ENCODE results near the gene SYMPK.

Gene SYMPK

GRCh38 chr19:45790942-45791341 lies 72.0 kb downstream of the SYMPK start:
- Histone ChIP-seq H3K36me3 (ENCODE audit: low read length) (no peaks in the 10 kb centered on the region), H3K27me3 (ENCODE audit: low read length) (no peaks in the 10 kb centered on the region), H3K9me3 (ENCODE audit: insufficient read depth, low read length) (no peaks in the 10 kb centered on the region), H3K4me2 (ENCODE audit: low read depth, low read length, poor library complexity, severe bottlenecking) (peak overlapping the region; percentile 94), H2AFZ (ENCODE audit: low read depth, low read length, severe bottlenecking) (no peak overlapping the region), H3K9me2 (replicated peaks; ENCODE audit: insufficient read depth, low read length) (no peaks in the 10 kb centered on the region), H3K27ac (ENCODE audit: low read depth, low read length) (no peak overlapping the region), H3K4me3 (ENCODE audit: insufficient read depth, low read length, poor library complexity, severe bottlenecking) (no peak overlapping the region), H3F3A (ENCODE audit: insufficient read depth) (no peaks in the 10 kb centered on the region), H3K79me2 (ENCODE audit: insufficient read depth, low read length) (peaks cover 10% of the 10 kb centered on the region), H3K9ac (ENCODE audit: low read length) (no peak overlapping the region), H4K20me1 (ENCODE audit: low read depth, low read length) (no peaks in the 10 kb centered on the region)
- TF ChIP-seq EZH2phosphoT487 (conservative IDR thresholded peaks at IDR 0.05; ENCODE audit: low read length) (no peak), CTCF (IDR thresholded peaks at IDR 0.05; ENCODE audit: insufficient read depth, low read length, poor library complexity, severe bottlenecking) (no peak)

GRCh38 chr19:45789035-45789786 lies 73.7 kb downstream of the SYMPK start:
- Histone ChIP-seq H3K9ac (ENCODE audit: low read length) (no peak overlapping the region), H3K9me3 (ENCODE audit: insufficient read depth, low read length) (no peaks in the 10 kb centered on the region), H3K27ac (ENCODE audit: low read depth, low read length) (no peak overlapping the region), H4K20me1 (ENCODE audit: low read depth, low read length) (no peaks in the 10 kb centered on the region), H3K4me3 (ENCODE audit: insufficient read depth, low read length, poor library complexity, severe bottlenecking) (no peak overlapping the region), H3K9me2 (replicated peaks; ENCODE audit: insufficient read depth, low read length) (no peaks in the 10 kb centered on the region), H2AFZ (ENCODE audit: low read depth, low read length, severe bottlenecking) (no peak overlapping the region), H3K4me2 (ENCODE audit: low read depth, low read length, poor library complexity, severe bottlenecking) (no peak overlapping the region), H3F3A (ENCODE audit: insufficient read depth) (no peaks in the 10 kb centered on the region), H3K27me3 (ENCODE audit: low read length) (no peaks in the 10 kb centered on the region), H3K79me2 (ENCODE audit: insufficient read depth, low read length) (peaks cover 10% of the 10 kb centered on the region), H3K36me3 (ENCODE audit: low read length) (no peaks in the 10 kb centered on the region)
- no peak for TF ChIP-seq CTCF (IDR thresholded peaks at IDR 0.05; ENCODE audit: insufficient read depth, low read length, poor library complexity, severe bottlenecking)
- no peak for TF ChIP-seq EZH2phosphoT487 (conservative IDR thresholded peaks at IDR 0.05; ENCODE audit: low read length)

GRCh38 chr19:45786533-45786894 lies 76.4 kb downstream of the SYMPK start:
- no peaks in the 10 kb centered on the region for H3K36me3 ChIP-seq (ENCODE audit: low read length)
- H3K79me2 ChIP-seq (ENCODE audit: insufficient read depth, low read length): peaks cover 3% of the 10 kb centered on the region; the same call in 1 of the 2 replicates
- no peak overlapping the region for H3K27ac ChIP-seq (ENCODE audit: low read depth, low read length)

More at GRCh38 chr19:45786533-45786894, 76.4 kb downstream of the SYMPK start:
- Histone ChIP-seq H2AFZ (ENCODE audit: low read depth, low read length, severe bottlenecking) (no peak overlapping the region), H3K9me2 (replicated peaks; ENCODE audit: insufficient read depth, low read length) (no peaks in the 10 kb centered on the region), H3F3A (ENCODE audit: insufficient read depth) (no peaks in the 10 kb centered on the region), H3K4me2 (ENCODE audit: low read depth, low read length, poor library complexity, severe bottlenecking) (no peak overlapping the region), H3K9me3 (ENCODE audit: insufficient read depth, low read length) (no peaks in the 10 kb centered on the region), H4K20me1 (ENCODE audit: low read depth, low read length) (no peaks in the 10 kb centered on the region), H3K9ac (ENCODE audit: low read length) (no peak overlapping the region), H3K27me3 (ENCODE audit: low read length) (no peaks in the 10 kb centered on the region), H3K4me3 (ENCODE audit: insufficient read depth, low read length, poor library complexity, severe bottlenecking) (no peak overlapping the region)
- TF ChIP-seq CTCF (IDR thresholded peaks at IDR 0.05; ENCODE audit: insufficient read depth, low read length, poor library complexity, severe bottlenecking) (no peak), EZH2phosphoT487 (conservative IDR thresholded peaks at IDR 0.05; ENCODE audit: low read length) (no peak)
